ENCODE data around the gene MAST4. TPM values are rescaled to one million over a fixed set of nuclear protein-coding genes. Genes with fewer than 3 reads are reported as not detected.

The MAST4 gene
- total and polyA plus RNA-seq, 2 donors (not counting 1 experiment from before 2014, with no cell fraction given): 7.0 to 15.2 TPM

DNA sequence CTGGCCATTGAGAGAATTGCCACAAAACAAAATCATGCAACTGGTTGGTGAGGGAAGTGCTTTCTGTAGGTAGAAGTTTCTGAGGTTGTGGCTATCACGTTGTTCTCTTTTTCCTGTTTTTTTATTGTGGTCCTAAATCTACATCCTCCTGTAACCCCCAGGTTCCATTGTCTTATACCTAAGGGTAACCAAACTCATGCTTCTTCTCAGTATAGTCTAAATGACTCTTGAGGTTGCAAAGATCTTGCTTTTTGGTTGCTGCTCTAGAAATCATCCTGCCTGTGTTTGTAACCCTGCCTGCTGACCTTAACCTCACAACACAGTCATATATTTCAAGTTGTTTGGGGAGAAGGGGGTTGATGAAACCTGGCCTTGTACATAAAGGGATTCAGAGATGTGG lies 327.3 kb downstream of the MAST4 start:
- H3K27ac ChIP-seq (ENCODE audit: insufficient read depth, low read length): no peak overlapping the region
- no peak for DNase-seq (ENCODE audit: low read depth in 2 of 2)
- H3K4me3 ChIP-seq (replicated peaks in 1 of 4; ENCODE audit: control extremely low read depth in 1 of 4, insufficient read depth in 1 of 4, low read depth in 3 of 4, low read length in 4 of 4): no peak overlapping the region
- H3K36me3 ChIP-seq (ENCODE audit: control insufficient read depth, insufficient read depth, low read length): no peaks in the 10 kb centered on the region
- no peaks in the 10 kb centered on the region for H3K4me1 ChIP-seq (ENCODE audit: control insufficient read depth, extremely low read depth, insufficient read depth, low read length)
- no peaks in the 10 kb centered on the region for H3K27me3 ChIP-seq (ENCODE audit: control insufficient read depth, insufficient read depth, low read length)
- TF ChIP-seq, protein P1, sequence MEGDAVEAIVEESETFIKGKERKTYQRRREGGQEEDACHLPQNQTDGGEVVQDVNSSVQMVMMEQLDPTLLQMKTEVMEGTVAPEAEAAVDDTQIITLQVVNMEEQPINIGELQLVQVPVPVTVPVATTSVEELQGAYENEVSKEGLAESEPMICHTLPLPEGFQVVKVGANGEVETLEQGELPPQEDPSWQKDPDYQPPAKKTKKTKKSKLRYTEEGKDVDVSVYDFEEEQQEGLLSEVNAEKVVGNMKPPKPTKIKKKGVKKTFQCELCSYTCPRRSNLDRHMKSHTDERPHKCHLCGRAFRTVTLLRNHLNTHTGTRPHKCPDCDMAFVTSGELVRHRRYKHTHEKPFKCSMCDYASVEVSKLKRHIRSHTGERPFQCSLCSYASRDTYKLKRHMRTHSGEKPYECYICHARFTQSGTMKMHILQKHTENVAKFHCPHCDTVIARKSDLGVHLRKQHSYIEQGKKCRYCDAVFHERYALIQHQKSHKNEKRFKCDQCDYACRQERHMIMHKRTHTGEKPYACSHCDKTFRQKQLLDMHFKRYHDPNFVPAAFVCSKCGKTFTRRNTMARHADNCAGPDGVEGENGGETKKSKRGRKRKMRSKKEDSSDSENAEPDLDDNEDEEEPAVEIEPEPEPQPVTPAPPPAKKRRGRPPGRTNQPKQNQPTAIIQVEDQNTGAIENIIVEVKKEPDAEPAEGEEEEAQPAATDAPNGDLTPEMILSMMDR (conservative IDR thresholded peaks at IDR 0.05 in 1 of 2, IDR thresholded peaks at IDR 0.05 in 1 of 2; ENCODE audit: low read depth in 1 of 2, low read length in 2 of 2): no peak
- no peak for TF ChIP-seq EZH2 (IDR thresholded peaks at IDR 0.05; ENCODE audit: low read length, missing control alignments)
- no peak overlapping the region for H3K9ac ChIP-seq (ENCODE audit: insufficient read depth, low read length)
- no peak overlapping the region for H3K4me2 ChIP-seq (ENCODE audit: extremely low read depth, insufficient read depth, low read length)
- H3K9me3 ChIP-seq (ENCODE audit: control insufficient read depth, insufficient read depth, low read depth, low read length): no peaks in the 10 kb centered on the region
- no peak overlapping the region for H2AFZ ChIP-seq (ENCODE audit: low read length)
- no peaks in the 10 kb centered on the region for H3K79me2 ChIP-seq (ENCODE audit: control insufficient read depth, insufficient read depth, low read length)
- H4K20me1 ChIP-seq (ENCODE audit: control insufficient read depth, extremely low read depth, insufficient read depth, low read length): no peaks in the 10 kb centered on the region

DNA sequence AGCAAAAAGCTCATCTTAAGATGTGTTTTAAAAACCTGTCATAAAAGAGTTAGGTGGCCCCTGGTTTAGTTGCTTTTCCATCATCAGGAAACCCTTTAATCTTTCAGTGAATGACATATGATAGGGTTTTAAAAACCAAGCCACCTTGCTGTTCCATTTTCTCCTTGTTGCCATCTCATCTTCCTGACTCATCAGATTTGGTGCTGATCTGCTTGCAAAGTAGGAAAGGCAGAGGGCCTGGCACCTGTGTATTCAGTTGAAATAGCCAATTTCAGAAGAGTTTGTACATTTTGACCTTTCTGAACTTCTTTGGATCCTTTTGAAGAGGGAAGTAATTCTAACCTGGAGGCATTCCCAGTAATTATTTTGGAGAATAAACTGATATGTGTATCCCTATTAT lies 327.7 kb downstream of the MAST4 start:
- Histone ChIP-seq H3K4me1 (ENCODE audit: control insufficient read depth, extremely low read depth, insufficient read depth, low read length) (no peaks in the 10 kb centered on the region), H3K27ac (ENCODE audit: insufficient read depth, low read length) (no peak overlapping the region), H3K9ac (ENCODE audit: insufficient read depth, low read length) (no peak overlapping the region), H2AFZ (ENCODE audit: low read length) (no peak overlapping the region), H3K4me2 (ENCODE audit: extremely low read depth, insufficient read depth, low read length) (no peak overlapping the region), H3K36me3 (ENCODE audit: control insufficient read depth, insufficient read depth, low read length) (no peaks in the 10 kb centered on the region), H3K27me3 (ENCODE audit: control insufficient read depth, insufficient read depth, low read length) (no peaks in the 10 kb centered on the region), H3K79me2 (ENCODE audit: control insufficient read depth, insufficient read depth, low read length) (no peaks in the 10 kb centered on the region), H4K20me1 (ENCODE audit: control insufficient read depth, extremely low read depth, insufficient read depth, low read length) (no peaks in the 10 kb centered on the region), H3K4me3 (replicated peaks in 1 of 4; ENCODE audit: control extremely low read depth in 1 of 4, insufficient read depth in 1 of 4, low read depth in 3 of 4, low read length in 4 of 4) (no peak overlapping the region), H3K9me3 (ENCODE audit: control insufficient read depth, insufficient read depth, low read depth, low read length) (no peaks in the 10 kb centered on the region)
- TF ChIP-seq, protein P1 (conservative IDR thresholded peaks at IDR 0.05 in 1 of 2, IDR thresholded peaks at IDR 0.05 in 1 of 2; ENCODE audit: low read depth in 1 of 2, low read length in 2 of 2): no peak
- no peak for TF ChIP-seq EZH2 (IDR thresholded peaks at IDR 0.05; ENCODE audit: low read length, missing control alignments)
- no peak for DNase-seq (ENCODE audit: low read depth in 2 of 2)

DNA sequence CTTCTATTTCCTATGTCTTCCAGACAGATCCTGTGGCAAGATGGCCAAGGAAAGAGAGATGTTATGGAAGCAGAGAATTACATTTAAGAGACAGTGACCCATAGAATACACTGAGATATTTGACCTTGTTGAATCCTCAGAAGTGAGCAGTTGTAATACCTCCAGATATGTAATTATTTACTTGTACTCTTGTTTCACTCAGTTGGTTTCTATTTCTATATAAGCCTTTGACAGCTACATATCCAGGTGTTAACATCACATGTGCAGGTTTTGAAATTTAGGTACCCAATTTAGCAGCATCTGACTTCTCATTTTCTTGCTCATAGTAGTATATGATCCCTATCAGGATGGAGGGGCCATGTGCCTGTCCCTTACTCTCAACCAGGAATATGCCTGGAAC lies 330.9 kb downstream of the MAST4 start:
- Histone ChIP-seq H3K9ac (ENCODE audit: insufficient read depth, low read length) (no peak overlapping the region), H3K4me1 (ENCODE audit: control insufficient read depth, extremely low read depth, insufficient read depth, low read length) (no peaks in the 10 kb centered on the region), H3K27ac (ENCODE audit: insufficient read depth, low read length) (no peak overlapping the region), H4K20me1 (ENCODE audit: control insufficient read depth, extremely low read depth, insufficient read depth, low read length) (no peaks in the 10 kb centered on the region), H3K4me3 (replicated peaks in 1 of 4; ENCODE audit: control extremely low read depth in 1 of 4, insufficient read depth in 1 of 4, low read depth in 3 of 4, low read length in 4 of 4) (no peak overlapping the region), H3K4me2 (ENCODE audit: extremely low read depth, insufficient read depth, low read length) (no peak overlapping the region), H3K79me2 (ENCODE audit: control insufficient read depth, insufficient read depth, low read length) (no peaks in the 10 kb centered on the region), H3K9me3 (ENCODE audit: control insufficient read depth, insufficient read depth, low read depth, low read length) (no peaks in the 10 kb centered on the region), H3K36me3 (ENCODE audit: control insufficient read depth, insufficient read depth, low read length) (no peaks in the 10 kb centered on the region), H2AFZ (ENCODE audit: low read length) (no peak overlapping the region), H3K27me3 (ENCODE audit: control insufficient read depth, insufficient read depth, low read length) (no peaks in the 10 kb centered on the region)
- DNase-seq (ENCODE audit: low read depth in 2 of 2): no peak
- no peak for TF ChIP-seq EZH2 (IDR thresholded peaks at IDR 0.05; ENCODE audit: low read length, missing control alignments)
- TF ChIP-seq, protein P1 (conservative IDR thresholded peaks at IDR 0.05 in 1 of 2, IDR thresholded peaks at IDR 0.05 in 1 of 2; ENCODE audit: low read depth in 1 of 2, low read length in 2 of 2): no peak

Data from fibroblast of lung (primary cell).